GM13977 (cell line): Measurements from ENCODE around the gene HNRNPC.

Source experiments
- DNase-seq: peaks from one replicate; pipeline ENCODE4 v3.0.0; 2012; ENCODE audit warnings: low spot score
- CTCF ChIP-seq: IDR thresholded peaks from 2 replicates; pipeline ENCODE4 v1.5.1; 2012; ENCODE audit warnings: mild to moderate bottlenecking, control low read depth; ENCODE audit not compliant: insufficient read depth; ENCODE audit errors: extremely low read depth, missing control alignments
- in situ Hi-C: fragments of 300-500 bp; cut with MboI; formaldehyde crosslinking; loops from one replicate; pipeline ENCODE4 v1.12.0; 2022; ENCODE audit warnings: low sequenced_read_pairs, low pct_unique_long_range_greater_than_20kb, mixed read lengths, inconsistent platforms; ENCODE audit not compliant: unreplicated experiment

Gene HNRNPC

DNA sequence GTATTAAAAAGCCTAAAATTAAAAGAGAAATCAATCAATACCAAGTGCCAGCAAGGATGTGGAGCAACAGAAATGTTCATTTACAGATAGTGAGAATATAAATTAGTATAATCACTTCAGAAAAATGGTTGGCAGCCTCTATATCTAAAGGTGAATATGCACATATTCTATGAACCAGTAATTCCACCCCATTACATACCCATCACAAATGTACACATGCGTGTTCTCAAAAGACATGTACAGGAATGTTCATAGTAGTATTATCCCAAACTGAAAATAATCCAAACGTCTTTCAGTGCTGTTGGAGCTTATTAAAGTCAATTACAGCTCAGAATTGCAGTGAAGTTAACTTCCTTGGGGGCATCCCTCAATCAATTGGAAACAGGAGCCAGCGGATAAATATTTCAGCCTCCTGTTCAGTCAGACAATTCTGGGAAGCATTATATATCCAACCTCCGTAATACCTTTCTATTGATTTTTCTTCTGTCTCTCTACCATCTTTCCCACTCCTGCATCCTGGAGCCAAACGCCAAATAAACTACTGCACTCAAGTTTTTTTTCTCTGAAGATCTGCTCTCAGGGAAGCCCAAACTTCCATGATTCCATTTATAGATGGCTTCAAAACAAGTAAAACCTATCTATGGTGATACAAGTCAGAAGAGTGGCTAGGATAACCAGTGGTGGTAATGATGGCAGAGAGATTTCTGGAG lies 68.3 kb downstream of the HNRNPC start:
- in situ Hi-C loops: no loop called here
- no peak for TF ChIP-seq CTCF
- no peak for DNase-seq

- no peak for TF ChIP-seq CTCF
- no peak for DNase-seq
- in situ Hi-C loops: no loop called here
Measured at GRCh38 chr14:21199611-21200560, 69.4 kb downstream of the HNRNPC start.

DNA sequence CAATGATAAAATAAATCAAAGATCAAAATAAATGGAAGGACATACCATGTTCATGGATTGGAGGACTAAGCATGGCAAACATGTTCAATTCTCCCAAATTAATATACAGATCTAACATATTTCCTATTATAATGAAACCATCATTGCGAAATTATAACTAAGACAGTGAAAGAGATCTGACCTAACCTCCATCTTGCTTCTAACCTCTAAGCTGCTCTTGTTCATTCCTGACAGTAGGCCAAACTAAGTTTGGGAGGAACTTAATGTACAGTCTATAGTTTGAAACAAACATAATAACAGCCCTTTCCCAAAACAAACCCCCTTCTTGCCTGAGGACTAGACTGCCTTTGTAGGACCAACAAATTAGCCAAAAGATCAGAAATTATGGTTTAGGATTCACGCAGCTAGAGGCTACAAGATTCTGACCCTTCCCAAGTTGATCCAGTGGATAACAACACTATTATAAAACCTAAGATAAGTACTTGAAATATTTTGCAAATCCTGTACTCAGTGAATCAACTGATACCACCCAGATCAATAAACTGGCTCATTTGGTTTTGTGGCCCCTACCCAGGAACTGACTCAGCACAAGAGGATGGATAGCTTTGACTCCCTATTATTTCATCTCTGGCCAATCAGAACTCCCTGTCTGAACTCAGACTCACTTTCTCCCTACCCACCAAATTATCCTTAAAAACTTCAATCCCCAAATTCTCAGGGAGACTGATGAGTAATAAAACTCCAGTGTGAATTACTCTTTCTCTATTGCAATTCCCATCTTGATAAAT lies 71.6 kb downstream of the HNRNPC start:
- no peak for DNase-seq
- no peak for TF ChIP-seq CTCF
- in situ Hi-C loops: no loop called here

GRCh38 chr14:21194597-21194996 lies 74.6 kb downstream of the HNRNPC start:
- DNase-seq: no peak
- in situ Hi-C loops: no loop called here
- no peak for TF ChIP-seq CTCF

DNA sequence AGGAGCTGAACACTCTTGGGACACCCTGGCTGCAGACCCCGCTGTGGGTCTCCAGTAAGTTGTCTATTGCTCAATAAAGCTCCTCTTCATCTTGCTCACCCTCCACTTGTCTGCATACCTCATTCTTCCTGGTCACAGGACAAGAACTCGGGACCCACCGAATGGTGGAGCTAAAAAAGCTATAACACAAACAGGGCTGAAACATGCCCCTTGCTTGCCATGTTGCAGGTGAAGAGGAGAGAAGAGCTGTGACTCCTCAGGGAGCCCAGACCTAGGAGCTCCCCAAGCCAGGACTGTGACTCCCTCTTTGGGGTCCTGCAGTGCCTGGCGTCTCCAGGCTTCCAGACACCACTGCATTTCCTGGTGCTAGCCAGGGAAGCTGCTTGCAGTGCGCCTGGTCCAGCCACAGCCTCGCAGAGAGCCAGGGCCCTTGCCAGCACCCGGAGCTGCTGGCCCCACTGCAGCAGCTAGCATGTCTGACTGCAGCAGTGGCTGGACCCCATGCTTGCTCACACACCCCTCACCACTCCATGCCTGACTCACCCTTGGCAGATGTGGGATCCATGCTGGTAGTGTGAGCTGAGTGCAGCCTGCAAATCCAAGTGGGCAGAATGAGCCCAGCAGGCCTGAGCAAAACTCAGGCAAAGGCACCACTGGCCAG lies 76.2 kb downstream of the HNRNPC start:
- no peak for TF ChIP-seq CTCF
- in situ Hi-C loops: no loop called here
- no peak for DNase-seq

DNA sequence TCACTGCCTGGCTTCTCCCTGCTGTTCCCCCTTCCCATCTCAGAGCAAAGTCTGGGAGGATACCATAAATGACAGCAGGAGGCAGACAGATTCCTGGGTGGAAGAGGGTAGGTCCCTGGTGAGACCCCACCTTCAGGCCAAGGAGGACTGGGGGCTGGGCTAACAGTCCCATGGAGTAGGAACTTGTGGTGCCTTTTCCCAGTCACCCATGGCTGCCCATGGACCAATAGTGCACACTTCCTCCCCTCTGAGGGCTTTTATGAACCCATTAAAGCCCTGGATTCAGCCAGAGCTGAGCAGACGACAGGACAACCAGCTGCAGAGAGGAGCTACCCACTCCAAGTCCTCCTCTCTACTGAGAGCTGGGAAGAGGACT lies 76.8 kb downstream of the HNRNPC start:
- DNase-seq: no peak
- in situ Hi-C loops: no loop called here
- TF ChIP-seq CTCF: no peak
